ENCODE data around the gene PTPN4. TPM values are rescaled to one million over a fixed set of nuclear protein-coding genes. Genes with fewer than 3 reads are reported as not detected.

The PTPN4 gene
- total RNA-seq, 1 experiment from 2014 or later: 80.5 TPM

DNA sequence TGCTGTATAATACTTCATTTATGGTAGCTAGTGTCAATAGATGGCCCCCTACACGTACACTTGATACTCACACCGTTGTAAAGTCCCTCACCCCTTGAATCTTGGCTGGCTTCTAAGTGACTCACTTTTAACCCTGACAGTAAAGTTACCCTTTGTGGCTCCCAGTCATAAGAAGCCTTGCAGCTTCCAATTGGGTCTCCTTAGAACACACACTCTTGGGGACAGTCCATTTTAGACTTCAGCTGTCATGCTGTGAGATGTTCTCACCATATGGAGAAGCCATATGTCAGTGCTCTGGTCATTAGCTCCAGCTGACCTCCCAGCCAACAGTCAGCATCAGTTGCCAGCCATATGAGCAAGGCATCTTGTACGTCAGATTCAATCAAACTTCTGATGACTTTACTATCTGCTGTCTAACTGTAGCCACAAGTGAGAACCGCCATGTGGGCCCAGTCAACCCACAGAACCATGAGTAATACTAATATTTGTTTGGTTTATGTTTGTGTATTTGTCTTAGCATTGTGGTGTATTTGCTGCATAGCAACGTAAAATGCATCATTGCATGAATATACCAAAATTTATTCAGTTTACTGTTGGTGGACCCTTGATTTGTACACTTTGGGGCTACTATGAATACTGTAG lies 68.3 kb downstream of the PTPN4 start:
- H4K5ac ChIP-seq (ENCODE audit: insufficient read length, low read depth, low read length): no peak overlapping the region
- H3K9me3 ChIP-seq (ENCODE audit: control insufficient read depth, low read depth, low read length): no peaks in the 10 kb centered on the region
- no peak overlapping the region for H3K56ac ChIP-seq (ENCODE audit: insufficient read length, low read depth, low read length)
- H2BK12ac ChIP-seq (ENCODE audit: insufficient read length, low read depth, low read length): no peak overlapping the region
- no peak overlapping the region for H3K27ac ChIP-seq (ENCODE audit: insufficient read length, low read depth, low read length)
- no peaks in the 10 kb centered on the region for H3K4me1 ChIP-seq (ENCODE audit: insufficient read depth, low read length)
- peaks cover 3% of the 10 kb centered on the region for H3K79me1 ChIP-seq (ENCODE audit: insufficient read depth, low read depth, low read length, poor library complexity, severe bottlenecking)
- no peak overlapping the region for H3K9ac ChIP-seq (ENCODE audit: extremely low read depth, insufficient read length, low read length)
- no peak overlapping the region for H3K4me2 ChIP-seq (ENCODE audit: insufficient read depth, insufficient read length, low read length)
- no peak overlapping the region for H3K14ac ChIP-seq (ENCODE audit: insufficient read depth, low read length)
- H4K8ac ChIP-seq (replicated peaks; ENCODE audit: insufficient read length, low read depth, low read length): no peak overlapping the region
- no peak for DNase-seq
- no peak overlapping the region for H3K4ac ChIP-seq (ENCODE audit: low read depth, low read length)
- H2AFZ ChIP-seq (ENCODE audit: low read length): no peak overlapping the region
- H3K23ac ChIP-seq (ENCODE audit: insufficient read length, low read depth, low read length): no peak overlapping the region
- peaks cover 7% of the 10 kb centered on the region; the same call in 1 of the 2 replicates for H3K79me2 ChIP-seq (ENCODE audit: insufficient read depth, low read length)
- no peaks in the 10 kb centered on the region for H3K23me2 ChIP-seq (ENCODE audit: insufficient read length, low read depth, low read length, poor library complexity, severe bottlenecking)
- H4K91ac ChIP-seq (ENCODE audit: insufficient read length, low read depth, low read length): no peak overlapping the region
- H2BK120ac ChIP-seq (ENCODE audit: low read depth, low read length, poor library complexity, severe bottlenecking): no peak overlapping the region
- H2AK5ac ChIP-seq (ENCODE audit: insufficient read length, low read length): no peak overlapping the region
- H3T11ph ChIP-seq (ENCODE audit: low read length): no peak overlapping the region
- no peak overlapping the region for H2BK20ac ChIP-seq (ENCODE audit: low read depth, low read length, poor library complexity, severe bottlenecking)
- H3K18ac ChIP-seq (ENCODE audit: insufficient read length, low read depth, low read length): no peak overlapping the region
- no peak for TF ChIP-seq CTCF (conservative IDR thresholded peaks at IDR 0.05)
- H3K36me3 Mint-ChIP-seq (ENCODE audit: insufficient read depth in 1 of 3, low read depth in 3 of 3): peaks cover 23 to 36% (median 34%) of the 10 kb centered on the region in 3 experiments
- H3K27ac Mint-ChIP-seq: no peak overlapping the region
- H3K4me1 Mint-ChIP-seq: peaks cover 20 to 23% of the 10 kb centered on the region in 2 experiments
- no peak overlapping the region for H2BK5ac ChIP-seq (ENCODE audit: insufficient read length, low read length)
- H2BK15ac ChIP-seq (ENCODE audit: low read depth, low read length): no peak overlapping the region
- H3K4me3 Mint-ChIP-seq: no peak overlapping the region
- no peaks in the 10 kb centered on the region for H3K27me3 Mint-ChIP-seq (ENCODE audit: low read depth)
- H3K27me3 ChIP-seq (ENCODE audit: insufficient read depth, low read length): no peaks in the 10 kb centered on the region
- peaks cover 5 to 16% of the 10 kb centered on the region in 2 experiments for H3K9me3 Mint-ChIP-seq
- no peaks in the 10 kb centered on the region for H4K20me1 ChIP-seq (ENCODE audit: control insufficient read depth, insufficient read depth, insufficient read length)
- WGBS (ENCODE audit: extremely low coverage, insufficient read length, low lambda C conversion rate): no CpG with 5 or more reads among the region's 5 CpGs
